NCI-H226 (cell line): ENCODE measurements around the gene AK1.
A peak's percentile ranks its signal among the peaks of the same experiment; 100 is the strongest.
"Not testable (repeated sequence)": the region's sequence is repeated elsewhere in the genome, so short reads cannot be mapped to it uniquely, and the experiment has no call there.

Source experiments
- DNase-seq: peaks from one replicate; pipeline ENCODE4 v3.0.0-alpha.2; 2015

AK1 gene

DNA sequence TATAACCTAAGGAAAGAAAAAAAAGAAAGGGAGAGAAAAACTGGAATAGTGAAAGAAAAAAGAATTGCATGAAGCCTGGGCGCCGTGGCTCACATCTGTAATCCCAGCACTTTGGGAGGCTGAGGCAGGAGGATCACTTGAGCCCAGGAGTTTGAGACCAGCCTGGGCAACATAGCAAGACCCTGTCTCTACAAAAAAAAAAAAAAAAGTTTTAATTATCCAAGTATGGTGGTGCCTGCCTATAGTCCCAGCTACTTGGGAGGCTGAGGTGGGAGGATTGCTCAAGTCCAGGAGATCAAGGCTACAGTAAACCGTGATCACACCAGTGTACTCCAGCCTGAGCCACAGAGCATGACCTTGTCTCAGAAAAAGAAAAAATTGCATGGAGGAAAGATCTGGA is 4.2 kb upstream of the AK1 start:
- not testable (repeated sequence) for DNase-seq

DNA sequence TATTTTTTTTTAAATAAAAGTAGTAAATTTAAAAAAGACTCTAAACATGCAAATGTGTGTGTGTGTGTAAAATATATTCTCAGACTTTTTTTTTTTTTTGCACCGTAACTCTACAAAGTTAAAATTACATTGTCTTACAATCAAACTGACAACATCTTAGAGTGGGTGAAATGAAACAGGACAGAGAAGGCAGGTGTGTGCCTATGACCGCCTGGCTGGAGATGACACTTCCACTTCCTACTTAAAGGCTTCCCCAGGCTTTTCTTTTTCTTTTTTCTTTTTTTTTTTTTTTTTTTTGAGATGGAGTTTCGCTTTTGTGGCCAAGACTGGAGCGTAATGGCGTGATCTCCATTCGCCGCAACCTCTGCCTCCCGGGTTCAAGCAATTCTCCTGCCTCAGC is 2.7 kb upstream of the AK1 start:
- no peak for DNase-seq

GRCh38 chr9:127878652-127879390 is 1.3 kb upstream of the AK1 start:
- no peak for DNase-seq

DNA sequence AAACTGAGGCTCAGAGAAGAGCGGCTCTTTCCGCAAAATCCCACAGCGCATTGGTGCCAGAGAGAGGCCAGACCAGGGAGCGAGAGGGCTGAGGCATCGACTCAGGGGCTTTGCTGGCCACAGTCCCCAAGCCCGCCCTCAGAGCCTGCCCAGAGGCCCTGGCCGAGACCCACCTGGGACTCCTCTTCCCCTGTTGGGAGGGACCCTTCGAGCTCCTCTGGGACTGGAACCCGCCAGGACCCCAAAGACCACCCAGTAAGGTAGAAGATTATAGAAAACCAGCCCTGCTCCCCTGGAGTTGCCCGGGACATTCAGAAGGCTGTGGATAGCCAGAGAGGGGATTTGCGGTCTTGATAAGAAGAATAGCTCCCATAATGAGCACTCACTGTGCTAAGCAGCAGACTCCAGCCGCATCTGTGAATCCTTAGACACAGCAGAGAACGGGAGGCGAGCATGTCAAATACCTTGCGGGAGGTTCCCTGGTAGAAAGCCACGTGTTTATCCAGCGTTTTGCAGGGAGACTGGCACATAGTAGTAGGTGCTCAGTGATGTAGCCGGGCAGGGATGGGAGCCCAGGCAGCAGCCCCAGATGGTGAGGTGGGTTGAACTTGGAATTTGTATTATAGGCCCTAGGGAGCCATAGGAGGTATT is 651 bp upstream of the AK1 start:
- DNase-seq, result no peak

- no peak for DNase-seq
Measured at GRCh38 chr9:127876764-127877562, 512 bp downstream of the AK1 start.

GRCh38 chr9:127876026-127876763 is 1.3 kb downstream of the AK1 start:
- no peak for DNase-seq

DNA sequence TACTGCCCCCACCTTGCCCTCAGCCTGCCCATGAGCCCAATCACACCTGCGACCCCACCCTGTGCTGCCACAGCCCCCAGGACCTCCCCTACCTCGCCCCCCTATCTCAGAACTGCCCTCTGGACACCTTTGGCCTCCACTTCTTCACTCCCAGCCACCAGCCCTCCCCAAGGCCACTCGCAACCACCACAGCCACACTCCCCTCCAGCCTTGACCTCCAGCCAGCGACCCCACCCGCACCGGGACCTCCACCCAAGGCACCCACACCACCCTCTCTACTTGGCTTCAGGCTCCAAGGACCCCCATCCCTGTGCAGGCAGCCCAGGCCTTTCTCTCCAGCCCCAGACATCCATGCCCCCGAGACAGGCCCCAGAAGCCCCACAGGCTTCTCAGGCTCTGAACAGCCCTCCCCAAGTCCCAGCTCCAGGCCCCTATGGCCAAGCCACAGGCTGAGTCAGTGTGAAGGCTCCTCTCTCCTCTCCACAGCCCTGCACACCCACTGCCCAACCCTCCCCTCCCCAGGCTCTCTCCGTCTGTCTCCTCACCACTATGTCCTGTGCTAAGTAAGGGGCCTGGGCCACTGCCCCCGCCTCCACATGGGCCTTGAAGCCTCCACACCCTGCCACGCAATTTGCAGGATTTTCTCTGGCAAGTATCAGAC is 2.0 kb downstream of the AK1 start:
- DNase-seq, result no peak

GRCh38 chr9:127874301-127875221 is 2.9 kb downstream of the AK1 start:
- peak; percentile 26 for DNase-seq

- DNase-seq, result peak; percentile 65
Measured at GRCh38 chr9:127873886-127874285, 3.6 kb downstream of the AK1 start.

GRCh38 chr9:127873223-127873691 is 4.2 kb downstream of the AK1 start:
- no peak for DNase-seq

DNA sequence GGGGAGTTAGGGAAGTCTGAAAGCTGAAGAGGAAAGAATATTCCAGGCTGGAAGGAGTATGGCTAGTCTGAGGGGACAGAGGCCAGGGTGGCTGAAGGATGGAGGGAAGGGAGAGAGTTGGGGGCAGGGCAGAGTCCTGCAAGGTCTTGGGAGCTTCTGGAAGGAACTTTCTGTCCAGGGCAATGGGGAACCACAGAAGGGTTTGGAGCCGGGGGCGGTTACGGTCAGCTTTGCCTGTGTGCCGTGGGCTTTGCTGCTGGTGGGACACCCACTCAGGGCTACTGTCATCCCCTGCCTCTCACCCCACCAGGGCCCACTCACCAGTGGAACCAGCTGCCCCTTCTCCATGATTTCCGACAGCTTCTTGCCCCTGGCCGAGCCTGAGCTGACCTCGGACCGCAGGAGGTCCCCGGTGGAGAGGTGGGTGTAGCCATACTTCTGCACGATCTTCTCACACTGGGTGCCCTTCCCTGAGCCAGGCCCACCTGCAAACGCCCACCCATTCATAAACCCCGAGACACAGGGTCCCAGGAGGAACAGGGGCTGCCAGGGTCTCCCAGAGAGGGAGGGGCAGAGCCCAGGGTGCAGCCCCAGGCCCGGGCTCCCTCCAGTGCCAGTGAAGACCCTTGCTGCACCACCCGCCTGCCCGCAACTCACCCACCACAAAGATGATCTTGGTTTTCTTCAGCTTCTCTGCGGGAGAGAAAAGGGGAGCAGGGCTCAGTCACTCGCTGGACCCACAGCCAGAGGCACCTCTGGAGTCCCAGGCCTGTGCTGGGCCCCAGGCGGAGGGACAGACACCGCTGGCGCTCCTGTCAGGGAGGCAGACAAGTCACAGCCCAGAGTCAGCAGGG is 4.9 kb downstream of the AK1 start:
- no peak for DNase-seq

DNA sequence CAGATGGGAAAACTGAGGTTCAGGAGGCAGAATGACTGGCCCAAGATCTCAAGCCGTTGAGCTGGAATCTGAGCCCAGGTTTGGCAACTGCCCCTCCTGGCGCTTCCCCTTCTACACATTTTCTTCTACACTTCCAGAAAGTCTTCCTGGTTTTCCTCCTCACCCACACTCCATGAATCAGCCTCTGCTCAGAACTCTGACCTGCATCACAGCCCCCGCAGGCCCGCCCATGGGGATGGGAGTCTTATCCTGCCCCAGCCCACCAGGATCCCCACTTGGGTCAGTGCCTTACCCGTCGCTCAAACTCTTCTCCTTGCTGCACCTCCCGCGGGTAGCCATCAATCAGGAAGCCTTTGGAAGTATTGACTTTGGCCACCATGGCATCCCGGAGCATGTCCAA is 5.9 kb downstream of the AK1 start:
- DNase-seq, result peak; percentile 37

DNA sequence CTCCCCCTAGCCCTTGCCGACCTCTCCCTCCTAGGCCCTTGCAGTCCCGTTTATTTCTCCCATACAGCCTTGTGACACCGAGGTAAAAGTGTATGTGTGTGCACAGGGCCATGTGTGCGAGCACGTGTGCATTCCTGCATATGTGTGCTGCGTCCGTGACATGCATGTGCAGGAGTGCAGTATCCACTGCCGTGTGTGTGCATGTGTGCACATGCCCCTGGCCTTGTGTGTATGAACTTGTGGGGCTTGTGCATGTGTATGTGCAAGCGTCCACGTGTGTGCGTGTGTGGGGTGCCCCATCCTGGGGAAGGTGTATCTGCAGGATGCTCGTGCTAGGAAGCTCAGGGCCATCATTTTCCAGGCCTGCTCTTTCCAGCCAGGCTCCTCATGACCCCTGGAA is 6.6 kb downstream of the AK1 start:
- no peak for DNase-seq

- DNase-seq, result not testable (repeated sequence)
Measured at GRCh38 chr9:127870153-127870491, 7.4 kb downstream of the AK1 start.

GRCh38 chr9:127869310-127870152 is 7.9 kb downstream of the AK1 start:
- DNase-seq, result peak; percentile 64

DNA sequence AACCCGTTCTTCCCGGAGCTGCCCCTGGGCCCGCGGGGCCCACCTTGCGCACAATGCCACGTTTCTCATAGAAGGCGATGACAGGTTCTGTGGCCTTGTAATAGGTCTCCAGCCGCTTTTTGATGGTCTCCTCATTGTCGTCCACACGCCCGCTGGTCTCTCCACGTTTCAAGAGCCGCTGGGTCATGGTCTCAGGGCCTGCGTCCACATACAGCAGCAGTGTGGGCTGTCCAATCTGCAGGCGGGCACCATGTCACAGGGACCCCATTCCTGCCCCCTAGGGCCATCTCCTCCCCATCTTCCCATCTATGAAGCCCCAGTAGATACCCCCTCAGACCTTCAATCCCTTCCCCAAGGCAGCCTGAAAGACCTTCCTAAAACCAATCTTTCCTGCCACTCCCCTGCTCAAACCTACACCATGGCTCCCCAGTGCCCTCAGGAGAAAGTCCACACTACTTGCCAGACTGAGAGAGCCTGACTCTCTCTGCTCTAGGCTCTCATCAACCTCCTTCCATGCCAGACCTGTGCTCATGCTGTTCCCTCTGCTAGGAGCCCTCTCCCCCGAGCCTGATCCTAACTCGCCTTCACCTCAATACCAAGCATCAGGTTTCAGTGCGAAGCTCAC is 9.1 kb downstream of the AK1 start:
- no peak for DNase-seq

DNA sequence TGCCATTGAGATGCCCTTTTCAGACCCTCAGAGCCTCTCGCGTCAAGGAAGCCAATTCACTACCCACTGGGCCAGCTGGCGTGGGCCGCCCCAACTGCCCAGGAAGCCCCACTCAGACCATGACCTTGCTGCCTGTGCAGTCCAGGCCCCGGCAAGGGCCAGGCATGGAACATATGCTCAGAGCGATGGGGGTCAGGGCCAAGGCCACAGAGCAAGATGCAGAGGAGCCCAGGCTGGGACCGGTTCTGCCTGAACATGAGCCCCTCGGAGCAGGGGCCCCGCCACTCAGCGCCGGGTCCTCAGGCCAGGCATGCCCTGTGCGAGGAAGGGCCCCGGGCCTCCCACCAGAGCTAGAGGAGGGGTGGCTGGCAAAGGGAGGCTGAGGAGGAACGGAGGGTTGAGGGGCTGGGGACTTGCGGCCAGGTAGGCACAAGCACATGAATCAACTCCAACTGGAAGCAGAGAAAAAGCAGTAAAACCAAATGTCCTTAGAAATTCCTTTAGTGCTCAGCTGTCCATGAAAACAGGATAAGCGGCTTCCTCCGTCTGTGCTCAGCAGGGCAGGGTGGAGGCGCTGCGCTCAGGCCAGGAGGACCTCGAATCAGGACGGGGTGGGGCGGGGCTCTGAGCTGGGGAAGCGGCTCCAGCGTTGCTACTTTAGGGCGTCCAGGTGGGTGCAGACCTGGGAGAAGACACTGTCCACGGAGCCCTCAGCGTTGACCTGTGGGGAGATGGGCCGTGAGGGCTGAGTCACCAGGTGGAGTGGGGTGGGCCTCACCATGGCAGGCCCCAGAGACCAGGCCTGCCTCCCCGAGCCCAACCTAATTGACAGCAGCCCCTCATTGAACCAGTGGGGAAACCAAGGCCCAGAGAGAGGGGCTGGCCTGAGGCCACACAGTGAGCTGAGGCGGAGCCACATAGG is 9.9 kb downstream of the AK1 start:
- no peak for DNase-seq

DNA sequence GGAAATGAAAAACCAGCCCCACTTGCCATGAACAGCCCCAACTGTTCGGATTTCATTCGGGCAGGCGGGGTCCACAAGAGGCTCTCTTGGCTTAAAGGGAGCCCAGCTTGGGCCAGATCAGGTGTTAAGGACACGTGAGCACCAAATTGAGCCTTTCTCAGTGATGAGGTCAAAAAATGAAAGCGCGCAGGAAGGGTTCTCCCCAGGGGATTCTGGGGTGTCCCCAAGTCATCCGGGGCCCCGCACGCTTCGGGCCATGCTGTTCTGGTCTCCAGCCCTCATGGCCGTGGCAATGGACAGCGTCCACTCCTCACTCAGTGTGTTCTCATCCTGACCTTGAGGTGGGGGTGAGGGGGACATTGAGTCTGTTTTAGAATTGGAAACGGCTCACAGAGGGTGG is 10.9 kb downstream of the AK1 start:
- DNase-seq, result no peak
